Ovary (tissue), 9 donors: Measurements from ENCODE around the gene IRF1. TPM values are rescaled to one million over a fixed set of nuclear protein-coding genes. Genes with fewer than 3 reads are reported as not detected.
A peak's percentile ranks its signal among the peaks of the same experiment; 100 is the strongest.

Experiments used
- DNase-seq, 5 donors: peaks; one replicate each; pipeline ENCODE4 v3.0.0-alpha.2; 2019 to 2020
- H3K27ac ChIP-seq, 2 donors: fragments of 200-600 bp; one replicate each; pipeline versions ENCODE4 v1.5.1 to v1.8.0; 2019 to 2022
- H3K27me3 ChIP-seq: fragments of 200-600 bp; one replicate; pipeline ENCODE4 v1.8.0; 2022
- H3K36me3 ChIP-seq: fragments of 200-600 bp; sonication (generic); one replicate; pipeline ENCODE4 v1.5.1; 2019
- H3K4me1 ChIP-seq: one replicate; pipeline ENCODE4 v1.8.1; 2013; ENCODE audit warnings: mild to moderate bottlenecking, moderate library complexity; ENCODE audit not compliant: insufficient read depth
- H3K4me3 ChIP-seq: fragments of 200-600 bp; sonication (generic); one replicate; pipeline ENCODE4 v1.5.1; 2017
- H3K9me3 ChIP-seq, 2 donors: fragments of 200-600 bp in 1 of 2; sonication (generic) in 1 of 2; one replicate each; pipeline versions ENCODE4 v1.5.1 to v1.8.1; 2013 to 2019; ENCODE audit warnings: mild to moderate bottlenecking in 1 of 2, moderate library complexity in 1 of 2
- CTCF ChIP-seq, 3 donors: fragments of 450-650 bp in 2 of 3; fragments of 200-600 bp in 1 of 3; IDR thresholded peaks; one replicate each; pipeline versions ENCODE4 v1.5.1 to v1.8.0; 2016 to 2022; ENCODE audit warnings: antibody characterized with exemption in 3 of 3, mild to moderate bottlenecking in 1 of 3
- EP300 ChIP-seq: sonication (generic); formaldehyde crosslinking; IDR thresholded peaks from one replicate; pipeline ENCODE4 v1.6.1; 2017; ENCODE audit warnings: antibody characterized with exemption
- POLR2A ChIP-seq: fragments of 450-650 bp; IDR thresholded peaks from one replicate; pipeline ENCODE4 v1.6.1; 2017; ENCODE audit warnings: antibody characterized with exemption, mild to moderate bottlenecking, moderate library complexity
- WGBS, 3 donors: extraction: QIAGEN DNeasy Blood & Tissue Kit in 1 of 3; methylation state at CpG; one replicate each; pipeline versions ENCODE4 v1.1.5 to v1.1.7; 2013 to 2017; 5-methylcytosine and 5-hydroxymethylcytosine counted together
- intact Hi-C, 4 donors: fragments of 100-400 bp; cut with DNase I; formaldehyde crosslinking; loops; one replicate each; pipeline versions ENCODE4 v1.11.0 to v1.15.1; 2022 to 2023
- polyA plus RNA-seq, 2 donors: library from polyadenylated mRNA; stranded (reverse); fragments of 200-250 nt in 1 of 2; fragments of 350-450 nt in 1 of 2; fragmentation: Illumina TruSeq in 1 of 2; extraction: RNeasy Lipid Tissue Mini Kit (QIAGEN cat#74804) in 1 of 2; gene quantifications; one replicate each; pipeline ENCODE4 v1.2.3, GENCODE V29; 2013 to 2014
- total RNA-seq, 7 donors: library from RNA; depleted of rRNA in 2 of 7; stranded (reverse); fragments of >200 nt in 2 of 7; fragmentation: NEBNext Ultra II Directional in 3 of 7; extraction: Animal tissue kit (Norgen Biotek cat#: 25700) in 3 of 7; gene quantifications; one replicate each; pipeline versions ENCODE4 v1.1.0 to v1.2.4, GENCODE V29; 2016 to 2023
- donor health status: DM: no; HTN: no; CAD: no; lungs with moderate emphysema.
- donor health status: DM: no; HTN: no; CAD: no.
- donor health status: Bipolar disorder and iron deficiency.
- donor health status: DM: yes; HTN: yes; CAD: no.
- donor health status: DM: no; HTN: no; CAD: no.
- donor health status: DM: yes; HTN: yes; CAD: no.

IRF1 gene
- total and polyA plus RNA-seq, 9 donors = 17.3 to 126 (median 26.7) TPM

- DNase-seq = peak in 2 of 5 donors; percentile 16 to 30
- peak overlapping the region; percentile 11 to 44 for H3K27ac ChIP-seq
Observed at GRCh38 chr5:132477784-132478365, 12.7 kb downstream of the IRF1 start.

GRCh38 chr5:132476876-132477781, 13.4 kb downstream of the IRF1 start:
- intact Hi-C loops = loop anchor here in 1 of 4 donors (10.0 kb wide), 1 partner anchor 52 kb away; no protein-coding TSS in a partner anchor
- TF ChIP-seq POLR2A = no peak
- TF ChIP-seq CTCF (IDR thresholded peaks at IDR 0.05) = no peak
- TF ChIP-seq EP300 = no peak
- peaks cover 4% of the 10 kb centered on the region for H3K4me1 ChIP-seq
- DNase-seq = peak in 2 of 5 donors; percentile 34 to 41
- no peak overlapping the region for H3K4me3 ChIP-seq
- H3K36me3 ChIP-seq = no peaks in the 10 kb centered on the region
- H3K27ac ChIP-seq = peak overlapping the region in 1 of 2 donors; percentile 44
- H3K9me3 ChIP-seq = no peaks in the 10 kb centered on the region
- 89 to 93% (median 90%) methylated on average over 7 of the region's 7 CpGs for WGBS, 3 donors
- no peaks in the 10 kb centered on the region for H3K27me3 ChIP-seq

More at GRCh38 chr5:132477784-132478365, 12.7 kb downstream of the IRF1 start:
- Histone ChIP-seq H3K9me3 (no peaks in the 10 kb centered on the region), H3K4me1 (peaks cover 4% of the 10 kb centered on the region), H3K27me3 (no peaks in the 10 kb centered on the region), H3K4me3 (no peak overlapping the region), H3K36me3 (no peaks in the 10 kb centered on the region)
- WGBS, 3 donors = 86 to 93% (median 90%) methylated on average over 10 of the region's 10 CpGs
- intact Hi-C loops = loop anchor here in 1 of 4 donors (10.0 kb wide), 1 partner anchor 53 kb away; no protein-coding TSS in a partner anchor
- TF ChIP-seq EP300 (no peak), POLR2A (no peak), CTCF (IDR thresholded peaks at IDR 0.05) (no peak)

GRCh38 chr5:132475987-132476875, 14.3 kb downstream of the IRF1 start:
- intact Hi-C loops = loop anchor here in 1 of 4 donors (10.0 kb wide), 1 partner anchor 51 kb away; no protein-coding TSS in a partner anchor
- Histone ChIP-seq H3K9me3 (no peaks in the 10 kb centered on the region), H3K27me3 (no peaks in the 10 kb centered on the region), H3K27ac (no peak overlapping the region), H3K36me3 (no peaks in the 10 kb centered on the region), H3K4me3 (no peak overlapping the region), H3K4me1 (peaks cover 4% of the 10 kb centered on the region)
- 84 to 89% (median 87%) methylated on average over 8 of the region's 8 CpGs for WGBS, 3 donors
- DNase-seq = peak in 2 of 5 donors; percentile 16 to 31
- TF ChIP-seq POLR2A (no peak), EP300 (no peak), CTCF (IDR thresholded peaks at IDR 0.05) (no peak)

- intact Hi-C loops = loop anchor here in 1 of 4 donors (10.0 kb wide), 1 partner anchor 51 kb away; no protein-coding TSS in a partner anchor
- WGBS, 3 donors = 55 to 64% (median 61%) methylated on average over 6 of the region's 6 CpGs
Observed at GRCh38 chr5:132475497-132475882, 15.1 kb downstream of the IRF1 start.

More at GRCh38 chr5:132475497-132475882, 15.1 kb downstream of the IRF1 start:
- H3K27me3 ChIP-seq = no peaks in the 10 kb centered on the region
- H3K36me3 ChIP-seq = no peaks in the 10 kb centered on the region
- no peak overlapping the region for H3K4me3 ChIP-seq
- peaks cover 4% of the 10 kb centered on the region for H3K4me1 ChIP-seq
- H3K27ac ChIP-seq = peak overlapping the region in 1 of 2 donors; percentile 38
- no peaks in the 10 kb centered on the region for H3K9me3 ChIP-seq
- peak in 2 of 5 donors; percentile 14 to 33 for DNase-seq
- TF ChIP-seq EP300 (no peak), POLR2A (no peak), CTCF (IDR thresholded peaks at IDR 0.05) (no peak)
